Stimulated activated CD8-positive, alpha-beta memory T cell treated with anti-CD3 and anti-CD28 coated beads, Interleukin-7, amount 100 ng/mL, for 1 hour (primary cell): Measurements from ENCODE around the gene SPTLC1.
"Not testable (repeated sequence)": the region's sequence is repeated elsewhere in the genome, so short reads cannot be mapped to it uniquely, and the experiment has no call there.

Experiments
- DNase-seq, 2 donors: peaks; one replicate each; pipeline ENCODE4 v3.0.0-alpha.2; 2020; ENCODE audit warnings: low read depth in 2 of 2

The SPTLC1 gene

DNA sequence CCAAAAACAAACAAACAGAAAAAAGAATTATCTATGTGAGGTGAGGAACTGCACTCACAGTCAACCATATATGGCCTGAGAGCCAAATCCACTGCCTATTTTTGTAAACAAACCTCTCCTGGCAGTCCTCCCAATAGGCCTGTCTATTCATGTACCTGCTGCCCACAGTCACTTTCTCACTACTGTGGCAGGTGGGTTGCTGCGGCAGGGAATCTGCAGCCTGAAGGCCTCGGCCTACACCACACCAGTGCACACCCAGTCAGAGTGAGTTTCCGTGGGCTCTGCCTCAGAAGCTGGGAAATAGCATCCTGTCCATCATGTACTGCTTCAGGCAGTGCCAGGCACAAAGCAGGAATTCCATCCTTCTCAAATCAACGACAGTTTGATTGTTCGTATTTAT, 82.3 kb downstream of the SPTLC1 start:
- no peak for DNase-seq

DNA sequence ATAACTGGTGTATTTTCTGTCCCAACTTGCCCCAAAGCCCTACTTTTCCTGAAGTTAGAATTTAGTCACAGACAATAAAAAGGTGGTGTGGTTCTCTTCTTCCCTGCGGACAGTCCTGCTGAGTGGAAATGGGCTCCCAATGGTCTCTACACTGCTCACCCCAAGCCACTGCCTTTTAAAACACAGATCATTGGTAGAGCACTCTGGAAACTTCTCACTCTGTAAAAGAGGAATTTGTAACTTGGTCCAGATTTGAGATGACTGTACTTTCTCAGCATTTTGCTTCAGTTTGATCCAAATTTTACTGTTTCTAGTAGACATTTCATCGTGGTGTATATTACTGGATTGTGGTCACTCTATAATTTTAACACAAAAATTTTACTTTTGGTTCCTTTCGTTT, 84.8 kb downstream of the SPTLC1 start:
- DNase-seq: no peak

DNA sequence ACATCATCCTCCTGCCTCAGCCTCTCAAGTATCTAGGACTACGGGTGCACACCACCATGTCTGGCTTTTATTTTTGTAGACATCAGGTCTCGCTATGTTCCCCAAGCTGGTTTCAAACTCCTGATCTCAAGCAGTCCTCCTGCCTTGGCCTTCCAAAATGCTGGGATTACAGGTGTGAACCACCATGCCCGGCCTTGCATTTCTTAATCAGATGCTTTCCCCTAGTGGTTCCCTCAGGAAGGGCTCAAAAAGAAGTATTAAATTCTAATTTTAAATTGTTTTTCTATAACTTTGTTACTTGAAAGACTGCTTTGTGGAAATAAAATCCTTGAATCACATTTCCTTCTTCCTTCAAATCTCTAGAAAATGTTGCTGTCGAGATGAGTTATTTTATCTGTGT, 85.7 kb downstream of the SPTLC1 start:
- no peak for DNase-seq

DNA sequence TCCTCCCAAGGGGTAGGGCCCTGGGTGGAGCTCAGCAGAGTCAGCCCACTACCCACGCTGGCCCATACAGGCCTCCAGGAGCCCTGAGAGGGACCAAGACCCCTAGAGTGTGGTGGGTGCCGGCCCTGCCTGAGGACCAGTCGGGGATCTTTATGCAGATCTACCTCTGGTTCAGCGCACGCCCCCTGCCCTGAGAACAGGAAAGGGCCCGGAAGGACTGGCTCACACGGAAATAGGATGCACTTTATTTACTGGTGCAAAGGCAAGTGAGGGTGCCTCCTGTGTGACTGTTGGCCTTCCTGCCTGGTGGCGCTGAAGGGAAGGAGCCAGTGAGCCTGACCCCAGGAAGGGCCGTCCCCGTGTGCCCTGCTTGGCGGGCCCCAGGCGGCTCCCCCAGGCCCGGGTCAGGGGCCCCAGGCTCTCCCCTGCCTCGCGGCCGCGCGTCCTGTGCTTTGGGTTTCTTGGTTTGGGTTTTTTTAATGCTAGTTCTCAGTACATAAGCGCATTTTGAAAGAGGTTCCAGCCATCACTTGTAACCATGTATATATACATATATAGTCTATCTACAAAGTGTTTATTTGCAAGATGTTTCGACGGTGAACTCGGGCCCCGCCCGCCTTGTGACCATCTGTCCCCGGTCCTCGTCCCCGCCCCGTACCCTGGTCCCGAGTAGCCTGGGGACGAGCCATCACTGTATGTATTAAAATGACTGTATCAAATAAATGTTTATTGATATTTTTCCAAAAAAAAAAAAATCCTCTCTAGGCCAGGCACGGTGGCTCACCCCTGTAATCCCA, 88.8 kb downstream of the SPTLC1 start:
- DNase-seq: no peak

DNA sequence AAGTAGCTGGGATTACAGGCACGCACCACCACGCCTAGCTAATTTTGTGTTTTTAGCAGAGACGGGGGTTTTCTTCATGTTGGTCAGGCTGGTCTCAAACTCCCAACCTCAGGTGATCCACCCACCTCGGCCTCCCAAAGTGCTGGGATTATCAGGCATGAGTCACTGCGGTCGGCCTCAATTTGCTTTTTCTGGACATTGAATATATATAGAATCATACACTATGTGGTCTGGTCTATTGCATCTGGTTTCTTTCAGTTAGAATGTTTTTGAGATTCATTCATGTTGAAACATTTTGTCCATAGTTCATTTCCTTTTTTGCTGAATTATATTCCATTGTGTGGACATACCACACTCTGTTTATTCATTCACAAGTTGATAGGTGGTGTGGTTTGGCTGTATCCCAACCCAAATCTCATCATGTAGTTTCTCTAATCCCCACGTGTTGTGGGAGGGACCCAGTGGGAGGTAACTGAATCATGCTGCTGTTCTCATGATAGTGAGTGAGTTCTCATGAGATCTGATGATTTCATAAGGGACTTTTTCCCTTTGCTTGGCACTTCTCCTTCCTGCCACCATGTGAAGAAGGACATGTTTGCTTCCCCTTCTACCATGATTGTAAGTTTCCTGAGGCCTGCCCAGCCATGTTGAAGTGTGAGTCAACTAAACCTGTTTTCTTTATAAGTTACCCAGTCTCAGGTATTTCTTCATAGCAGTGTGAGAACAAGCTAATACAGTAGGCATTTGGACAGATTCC, 93.2 kb downstream of the SPTLC1 start:
- DNase-seq: not testable (repeated sequence)

DNA sequence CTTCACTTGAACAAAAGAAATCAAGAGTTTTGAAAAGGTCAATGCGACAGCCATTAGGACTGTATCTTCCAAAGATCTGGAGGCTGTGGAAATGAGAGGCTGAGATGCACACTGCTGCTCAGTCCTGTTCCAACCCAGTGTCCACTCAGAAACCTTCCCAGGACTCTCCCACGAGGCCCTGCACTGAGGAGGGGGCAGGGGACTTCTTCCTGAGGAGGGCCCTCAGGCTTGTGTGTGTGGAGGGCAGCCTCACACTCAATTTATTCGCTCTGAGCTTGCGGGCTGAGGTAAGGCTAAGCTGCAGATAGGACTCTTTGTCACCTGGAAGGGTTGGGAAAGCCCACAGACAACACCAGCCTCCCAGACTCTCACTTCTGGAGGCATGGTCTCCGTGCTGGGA, 95.6 kb downstream of the SPTLC1 start:
- DNase-seq: no peak

DNA sequence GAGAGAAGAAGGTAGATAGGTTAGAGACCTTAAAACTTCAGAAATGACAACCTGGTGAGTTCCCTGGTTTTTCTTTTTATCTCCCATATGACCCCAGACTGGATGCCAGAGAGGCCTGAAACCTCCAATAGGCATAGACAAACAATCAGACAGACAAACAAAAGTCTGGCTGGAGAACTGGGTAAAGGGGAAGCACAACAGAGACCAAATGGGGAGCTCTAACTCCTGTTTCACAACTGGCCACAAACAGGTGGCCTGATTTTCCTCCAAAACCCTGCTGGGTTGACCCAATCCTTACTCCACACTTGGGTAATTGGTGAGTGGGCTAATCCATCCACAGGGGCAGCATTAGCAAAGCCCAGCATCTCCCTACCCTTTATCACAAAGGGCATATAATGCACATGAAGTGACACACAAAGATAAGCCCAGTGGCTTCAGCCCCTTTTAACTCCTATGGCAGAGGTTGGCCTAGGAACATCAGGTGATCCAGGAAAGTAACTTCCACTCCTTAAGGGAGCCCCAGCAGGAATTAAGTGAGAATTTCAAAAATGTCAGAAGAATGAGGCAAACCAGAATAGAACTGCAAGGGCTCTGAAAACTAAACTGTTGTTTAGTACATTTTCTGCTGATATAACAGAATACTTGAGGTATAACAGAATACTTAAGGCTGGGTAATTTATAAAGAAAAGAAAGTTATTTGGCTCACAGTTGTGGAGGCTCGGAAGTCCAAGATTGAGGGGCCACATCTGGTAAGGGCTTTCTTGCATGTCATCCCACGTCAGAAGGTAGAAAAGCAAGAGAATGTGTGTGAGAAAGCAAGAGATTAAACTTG, 104.3 kb downstream of the SPTLC1 start:
- DNase-seq: no peak

DNA sequence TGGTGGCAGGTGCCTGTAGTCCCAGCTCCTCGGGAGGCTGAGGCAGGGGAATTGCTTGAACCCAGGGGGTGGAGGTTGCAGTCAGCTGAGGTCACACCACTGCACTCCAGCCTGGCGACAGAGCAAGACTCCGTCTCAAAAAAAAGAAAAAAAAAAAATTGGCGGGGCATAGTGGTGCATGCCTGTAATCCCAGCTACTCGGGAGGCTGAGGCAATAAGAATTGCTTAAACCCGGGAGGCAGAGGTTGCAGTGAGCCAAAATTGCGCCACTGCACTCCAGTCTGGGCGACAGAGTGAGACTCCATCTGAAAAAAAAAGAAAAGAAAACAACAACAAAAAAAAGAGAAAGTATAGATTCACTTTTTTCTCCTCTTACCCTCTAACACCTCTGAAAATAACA, 105.0 kb downstream of the SPTLC1 start:
- DNase-seq: not testable (repeated sequence)

DNA sequence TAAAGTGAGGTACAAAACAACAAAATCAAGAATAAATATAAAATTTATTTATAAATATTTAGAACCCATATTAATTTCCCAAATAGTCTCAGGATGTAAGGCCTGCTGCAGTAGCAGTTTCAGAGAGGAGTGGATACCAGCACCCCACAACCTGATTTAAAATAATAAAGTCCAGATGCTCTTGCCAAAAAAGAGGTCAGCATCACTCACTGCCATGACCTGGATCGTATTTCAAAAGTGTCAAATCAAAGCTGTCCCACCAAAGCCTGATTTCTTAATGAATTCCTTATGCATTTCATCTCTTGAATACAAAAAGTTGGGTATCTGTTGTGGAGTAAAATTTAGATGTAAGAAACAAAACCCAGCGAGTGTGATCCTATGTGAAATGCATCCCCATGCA, 107.2 kb downstream of the SPTLC1 start:
- no peak for DNase-seq

DNA sequence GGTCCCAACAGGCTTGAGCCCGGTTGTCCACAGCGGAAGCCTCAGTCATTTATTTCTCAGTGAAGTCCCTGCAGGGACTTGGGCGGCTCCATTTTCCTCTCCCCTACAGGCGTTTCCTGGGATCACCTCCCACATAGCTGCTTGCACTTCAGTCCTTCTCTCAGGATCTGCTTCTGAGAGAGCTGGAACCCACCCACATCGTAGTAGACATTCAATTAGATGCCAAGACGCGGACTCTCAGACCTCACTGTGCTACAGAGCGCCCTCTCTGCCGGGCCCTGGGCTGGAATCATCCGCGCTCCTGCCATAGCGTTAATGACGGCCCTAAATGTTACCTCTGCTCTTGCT, 111.2 kb downstream of the SPTLC1 start:
- no peak for DNase-seq

DNA sequence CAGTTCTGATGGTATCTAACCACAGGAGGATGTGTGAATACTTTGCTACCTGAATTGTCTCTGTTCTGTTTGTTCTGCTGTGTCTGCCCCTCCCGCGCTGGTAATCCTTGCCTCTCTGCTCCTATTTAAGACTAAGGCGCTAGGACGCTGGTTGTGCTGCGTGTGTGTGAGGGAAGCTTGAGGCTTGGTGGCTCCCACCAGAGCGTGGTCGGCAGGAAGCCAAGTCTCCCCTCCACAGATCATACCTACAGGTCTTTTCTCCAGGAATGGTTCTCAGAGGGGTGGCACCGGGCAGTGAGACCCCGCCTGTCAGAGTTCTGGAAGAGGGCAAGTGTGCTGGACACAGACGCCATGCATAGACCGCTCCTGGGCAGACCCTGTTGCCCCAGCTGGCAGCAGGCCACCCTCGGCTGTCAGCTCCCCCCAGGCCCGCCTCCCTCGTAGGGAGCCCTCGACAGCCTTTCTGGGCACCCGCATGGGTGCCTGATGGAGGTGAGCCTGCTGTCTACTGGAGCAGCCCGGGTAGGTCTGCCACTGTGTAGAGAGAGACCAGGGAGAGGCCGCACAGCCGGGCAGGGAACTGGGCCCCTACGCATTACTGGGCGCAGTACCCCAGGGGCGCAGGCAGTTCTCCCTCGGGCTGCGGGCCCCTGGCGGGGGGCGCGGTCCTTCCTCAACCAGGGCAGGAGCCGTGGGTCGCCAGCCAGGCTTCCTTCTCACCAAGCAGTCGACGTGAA, 111.7 kb downstream of the SPTLC1 start:
- DNase-seq: no peak

DNA sequence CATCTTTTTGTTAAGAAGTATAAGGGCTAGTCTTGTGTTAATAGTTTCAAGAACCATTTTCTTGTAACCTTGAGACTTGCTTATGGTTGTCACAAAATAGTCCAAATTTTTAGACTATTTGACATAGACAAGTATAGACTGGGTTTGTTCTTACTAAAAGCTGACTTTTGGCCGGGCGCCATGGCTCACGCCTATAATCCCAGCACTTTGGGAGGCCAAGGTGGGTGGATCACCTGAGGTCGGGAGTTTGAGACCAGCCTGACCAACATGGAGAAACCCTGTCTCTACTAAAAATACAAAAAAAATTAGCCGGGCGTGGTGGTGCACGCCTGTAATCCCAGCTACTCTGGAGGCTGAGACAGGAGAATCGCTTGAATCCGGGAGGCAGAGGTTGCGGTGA, 113.3 kb downstream of the SPTLC1 start:
- not testable (repeated sequence) for DNase-seq

DNA sequence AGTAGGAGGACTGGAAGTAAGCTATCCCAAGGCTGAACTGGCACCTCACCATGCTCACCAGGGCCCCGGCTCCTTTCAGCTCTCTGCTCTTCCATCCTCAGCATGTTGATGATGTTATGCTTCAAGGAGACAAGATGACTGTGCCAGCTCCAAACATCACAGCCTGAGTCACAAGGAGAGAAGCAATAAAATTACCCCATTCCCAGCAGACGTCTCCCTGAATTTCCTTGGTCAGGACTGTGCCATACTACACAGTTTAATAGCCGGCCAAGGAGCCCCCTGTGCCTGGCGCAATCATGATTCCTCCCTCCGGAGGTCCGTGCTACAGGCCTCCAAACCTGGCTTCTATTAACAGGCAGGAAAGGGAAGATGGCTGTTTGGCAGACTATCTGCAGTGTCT, 114.0 kb downstream of the SPTLC1 start:
- DNase-seq: no peak

DNA sequence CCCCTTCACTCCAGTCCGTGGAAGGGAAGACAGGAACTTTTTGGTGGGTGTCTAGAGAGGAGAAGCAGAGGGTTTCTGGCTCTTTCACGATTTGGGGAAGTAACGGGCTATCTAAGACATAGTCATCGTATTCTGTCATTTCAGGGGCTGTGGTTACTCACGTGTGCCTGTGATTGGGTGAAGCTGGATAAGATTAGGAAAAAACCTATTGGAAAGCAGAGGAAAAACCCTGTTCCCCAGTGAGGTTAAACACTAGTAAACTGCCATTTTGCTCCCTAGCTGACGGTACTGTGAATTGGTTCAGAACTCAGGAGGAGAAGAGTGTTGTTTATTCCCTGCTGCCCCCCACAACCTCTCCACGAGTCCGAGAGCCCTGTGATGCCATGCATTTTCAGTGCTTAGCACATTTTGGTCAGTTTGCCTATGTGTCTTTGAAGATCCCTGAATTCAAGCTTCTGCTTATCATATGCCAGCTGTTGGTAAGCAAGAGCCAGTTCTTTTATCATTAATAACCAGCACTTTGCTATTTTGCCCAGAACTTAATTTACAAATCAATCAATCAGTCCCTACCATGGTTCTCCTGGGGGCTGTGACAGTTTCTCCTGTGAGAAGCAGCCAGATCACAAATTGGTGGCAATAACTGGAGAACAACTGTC, 120.1 kb downstream of the SPTLC1 start:
- no peak for DNase-seq

DNA sequence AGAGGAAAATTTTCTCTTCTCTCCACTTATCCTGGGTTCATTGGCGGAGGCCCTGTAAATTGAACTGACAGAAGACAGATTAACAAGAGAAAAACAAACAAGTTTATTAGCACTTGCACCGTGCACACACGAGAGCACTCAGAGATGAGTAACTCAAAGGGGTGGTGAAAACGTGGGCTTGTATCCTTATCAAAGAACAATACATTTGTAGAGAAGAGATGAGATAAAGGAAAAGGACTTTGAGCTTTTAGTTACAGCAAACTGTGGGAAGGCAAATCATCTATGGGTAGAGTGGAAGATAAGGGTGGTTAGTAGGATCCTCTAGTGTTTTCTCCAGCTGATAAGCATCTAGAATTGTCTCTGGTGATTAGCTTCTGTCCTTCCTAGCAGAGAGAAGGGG, 120.8 kb downstream of the SPTLC1 start:
- DNase-seq: no peak

DNA sequence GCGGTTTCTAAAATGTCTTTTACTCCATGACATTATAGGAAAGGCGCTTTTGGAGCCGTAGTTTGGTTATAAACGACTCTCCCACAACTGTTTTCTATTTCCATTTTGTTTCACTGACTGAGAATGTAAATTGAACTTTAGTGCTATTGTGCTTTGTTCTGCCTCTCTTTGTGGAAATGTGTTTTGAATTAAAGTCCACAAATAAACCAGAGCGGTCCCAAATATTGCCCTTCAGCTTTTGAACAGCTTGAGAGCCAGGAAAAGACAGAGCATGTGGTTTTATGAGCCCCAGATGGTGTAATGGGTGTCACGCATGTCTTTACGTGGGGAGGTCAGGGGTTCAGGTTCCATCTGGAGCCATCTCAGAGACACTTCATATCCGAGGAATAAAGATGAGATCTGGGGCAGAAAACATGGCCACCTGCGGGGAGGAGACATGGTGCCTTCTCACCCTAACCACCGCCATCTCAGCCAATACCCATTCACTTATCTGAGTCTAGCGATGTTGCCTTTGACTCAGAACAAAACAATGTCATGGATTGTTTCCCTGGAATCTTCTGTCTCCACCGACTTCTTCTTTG, 122.7 kb downstream of the SPTLC1 start:
- no peak for DNase-seq

DNA sequence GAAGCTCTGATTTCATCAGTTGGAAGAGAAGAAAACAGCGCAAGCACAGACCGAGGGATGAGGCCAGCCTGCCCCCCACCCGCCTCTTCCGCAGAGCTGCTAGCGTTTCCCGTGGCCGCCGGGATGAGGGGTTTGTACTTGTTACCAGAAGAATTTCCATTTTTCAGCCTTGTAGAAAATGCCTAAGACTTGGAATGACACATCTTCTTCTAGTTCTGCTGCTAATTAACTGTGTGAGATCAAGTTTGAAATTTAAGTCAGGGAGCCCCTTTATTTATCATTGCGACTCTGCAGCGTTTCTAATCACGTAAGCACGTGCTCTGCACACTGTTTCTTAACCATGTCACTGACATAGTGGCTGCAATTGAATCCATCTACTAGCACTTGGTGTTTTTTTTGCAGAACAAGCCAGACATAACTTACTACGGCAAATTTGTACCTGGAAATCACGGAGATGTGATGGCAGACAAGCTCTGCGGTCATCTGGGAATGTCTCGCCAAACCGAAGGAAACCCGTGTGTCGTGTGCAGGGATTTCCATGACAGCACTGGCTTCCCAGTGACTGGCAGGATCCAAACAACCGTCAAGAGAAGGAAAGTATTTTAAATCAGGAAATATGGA, 123.4 kb downstream of the SPTLC1 start:
- no peak for DNase-seq

DNA sequence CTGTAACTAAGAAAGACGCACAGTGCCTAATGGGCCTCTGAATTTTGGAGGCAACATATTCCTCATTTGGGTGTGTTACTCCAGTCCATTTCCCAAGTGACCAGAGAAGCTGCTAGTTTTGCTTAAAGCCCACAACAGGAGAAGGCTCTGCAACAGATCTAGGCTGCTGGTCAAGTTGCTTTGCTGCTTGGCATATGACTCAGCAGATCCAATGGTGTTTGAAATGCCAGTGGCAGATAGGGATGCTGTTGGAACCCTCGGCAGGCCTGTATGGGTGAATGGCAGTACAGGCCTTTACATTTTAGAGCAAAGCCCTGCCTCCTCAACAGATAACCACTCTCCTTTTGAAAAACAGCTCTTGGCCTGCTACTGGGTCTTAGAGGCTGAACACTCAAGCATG, 129.0 kb downstream of the SPTLC1 start:
- DNase-seq: no peak

DNA sequence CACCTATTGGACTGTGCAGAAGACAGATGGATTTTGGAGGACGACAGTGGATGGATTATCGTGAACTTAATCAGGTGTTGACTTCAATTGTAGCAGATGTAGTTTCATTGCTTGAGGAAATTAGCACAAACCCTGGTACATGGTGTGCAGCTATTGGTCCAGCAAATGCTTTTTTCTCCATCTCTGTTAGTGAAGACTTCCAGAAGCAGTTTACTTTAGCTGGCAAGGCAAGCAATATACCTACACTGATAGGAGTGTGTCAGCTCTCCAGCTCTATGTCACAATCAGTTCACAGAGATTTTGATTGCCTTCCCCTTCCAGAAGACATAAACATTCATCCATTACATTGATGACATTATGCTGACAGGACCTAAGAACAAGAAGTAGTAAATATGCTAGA, 129.5 kb downstream of the SPTLC1 start:
- DNase-seq: no peak
